ENCODE data around the gene RRP36.
A peak's percentile ranks its signal among the peaks of the same experiment; 100 is the strongest.
"Not testable (repeated sequence)": the region's sequence is repeated elsewhere in the genome, so short reads cannot be mapped to it uniquely, and the experiment has no call there.

The RRP36 gene, protein sequence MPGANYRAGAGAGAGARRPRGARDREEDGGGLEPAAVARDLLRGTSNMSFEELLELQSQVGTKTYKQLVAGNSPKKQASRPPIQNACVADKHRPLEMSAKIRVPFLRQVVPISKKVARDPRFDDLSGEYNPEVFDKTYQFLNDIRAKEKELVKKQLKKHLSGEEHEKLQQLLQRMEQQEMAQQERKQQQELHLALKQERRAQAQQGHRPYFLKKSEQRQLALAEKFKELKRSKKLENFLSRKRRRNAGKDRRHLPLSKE

DNA sequence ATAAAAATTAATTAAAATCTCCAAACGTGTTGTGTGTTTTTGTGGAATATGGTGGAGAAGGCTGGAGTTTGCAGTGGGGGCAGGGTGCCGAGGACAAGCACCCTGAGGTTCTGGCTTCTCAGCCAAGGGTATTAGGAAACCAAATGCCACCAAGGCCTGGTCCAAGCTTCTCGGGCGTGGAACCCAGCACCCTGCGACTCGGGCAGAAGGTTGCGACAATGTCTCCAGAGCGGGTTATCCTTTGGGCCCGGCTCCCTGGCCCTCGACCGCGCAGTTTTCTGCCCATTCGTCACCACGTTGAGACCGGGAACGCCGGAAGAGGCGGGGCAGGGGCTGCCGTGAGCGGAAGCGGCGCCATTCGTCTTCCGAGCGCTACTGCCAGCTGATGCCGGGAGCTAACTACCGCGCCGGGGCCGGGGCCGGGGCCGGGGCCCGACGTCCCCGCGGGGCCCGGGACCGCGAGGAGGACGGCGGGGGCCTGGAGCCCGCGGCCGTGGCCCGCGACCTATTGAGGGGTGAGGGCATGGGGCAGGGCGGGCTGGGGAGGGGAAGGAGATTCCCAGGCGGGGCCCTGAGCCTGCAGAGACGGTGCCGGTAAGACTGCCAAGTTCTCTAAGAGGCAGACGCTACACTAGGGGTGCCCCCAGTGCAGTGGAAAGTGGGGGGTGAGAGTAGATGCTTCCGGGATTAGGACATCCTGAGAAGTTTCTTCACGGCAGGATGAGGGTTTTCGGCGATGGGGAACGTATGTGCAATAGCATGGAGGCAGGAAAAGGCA lies at the start of gene RRP36:
TSS of gene RRP36 (plus strand) at position 354 of the 778 bp plus-strand sequence. CDS start at position 386, 32 bp downstream.
- DNase-seq (ENCODE audit: low read depth in 2 of 2), result peak; percentile 29 to 54

DNA sequence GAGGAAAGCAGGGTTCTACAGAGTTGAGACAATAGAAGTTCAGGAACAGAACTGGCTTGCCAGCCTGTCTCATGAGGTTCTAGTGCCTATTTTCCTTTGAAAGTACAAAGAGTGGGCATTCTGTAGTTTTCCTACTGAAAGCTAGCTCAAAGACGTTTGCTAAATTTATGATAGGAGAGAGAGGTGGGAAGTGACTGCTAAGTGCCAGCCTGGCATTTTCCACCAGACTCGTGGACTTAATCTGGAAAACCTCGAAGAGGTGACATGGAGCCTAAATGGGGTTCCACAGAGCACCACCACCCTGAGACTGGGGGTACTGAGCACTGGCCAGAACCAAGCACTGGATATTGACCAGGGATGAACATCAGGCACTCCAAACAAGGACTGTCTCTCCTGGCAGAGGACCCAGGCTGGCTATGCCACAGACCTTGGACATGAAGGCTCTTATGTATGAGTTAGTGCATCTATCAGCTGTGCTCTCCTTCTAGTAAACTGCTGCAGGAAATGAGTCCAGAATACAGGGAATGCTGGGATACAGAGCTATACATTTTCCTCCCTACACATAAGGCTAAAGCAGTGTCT lies 49.6 kb upstream of the RRP36 start:
- no peak for DNase-seq (ENCODE audit: low read depth in 2 of 2)

DNA sequence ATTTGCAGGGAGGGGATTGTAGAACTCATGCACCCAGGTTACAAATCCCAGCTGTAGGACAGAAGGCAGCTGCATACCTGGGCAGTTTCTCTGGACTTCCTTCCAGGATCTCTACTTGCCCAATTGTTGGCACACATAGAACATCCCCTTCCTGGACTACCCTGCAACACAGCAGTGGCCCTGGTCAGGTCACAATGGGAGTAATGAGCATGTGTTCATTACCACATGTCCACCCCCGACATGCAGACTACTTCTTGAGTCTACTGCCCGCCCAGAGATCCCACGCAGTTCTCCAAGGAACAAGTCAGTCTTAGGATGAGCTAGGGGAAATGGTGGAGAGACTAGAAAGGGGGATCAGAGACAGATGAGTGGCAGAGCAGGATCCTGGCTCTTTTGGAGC lies 47.5 kb upstream of the RRP36 start:
- no peak for DNase-seq (ENCODE audit: low read depth in 2 of 2)

DNA sequence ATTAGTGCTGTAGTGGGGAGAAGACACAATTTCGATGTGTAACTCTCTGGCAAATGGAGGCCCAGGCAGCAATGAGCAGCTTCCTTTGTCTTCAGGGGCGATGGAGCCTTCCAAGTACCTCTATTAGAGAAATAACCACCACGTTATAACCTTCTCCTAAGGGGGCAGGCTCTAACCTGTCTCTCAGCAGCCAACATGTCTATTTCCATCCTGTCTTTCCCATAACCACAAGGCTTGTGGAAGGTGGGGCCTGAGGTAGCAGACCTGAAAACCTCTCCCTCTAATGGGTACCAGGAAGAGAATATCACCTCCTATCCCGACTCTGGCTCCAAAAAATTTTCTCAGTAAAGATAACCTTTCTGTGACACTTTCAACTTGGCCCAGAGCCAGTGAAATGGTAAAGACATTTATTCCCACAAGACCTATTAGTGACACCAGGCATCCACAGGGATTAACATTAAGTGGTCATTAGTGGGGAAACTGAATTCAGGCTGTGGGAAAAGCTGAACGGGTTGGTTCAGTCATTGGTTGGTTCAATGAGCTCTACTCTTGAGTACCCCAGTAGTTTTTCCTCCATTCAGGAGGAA lies 46.4 kb upstream of the RRP36 start:
- no peak for DNase-seq (ENCODE audit: low read depth in 2 of 2)

DNA sequence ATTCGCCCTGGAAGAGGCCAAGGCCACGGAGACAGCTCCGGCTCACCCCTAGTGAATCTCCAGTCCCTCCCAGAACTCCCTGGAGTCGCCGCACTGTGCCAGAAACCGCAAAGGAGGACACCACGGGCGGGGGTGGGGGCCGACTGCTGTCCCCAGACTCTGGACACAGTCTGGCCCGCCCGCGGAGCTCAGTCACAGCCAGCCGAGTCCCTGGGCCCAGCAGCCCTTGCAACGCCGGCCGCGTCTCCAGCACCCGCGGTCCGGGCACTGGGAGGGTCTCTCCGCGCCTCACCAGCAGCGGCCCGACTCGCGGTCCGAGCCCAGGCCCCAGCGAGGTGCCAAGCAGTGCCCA lies 43.0 kb upstream of the RRP36 start:
- DNase-seq (ENCODE audit: low read depth in 2 of 2), result no peak

DNA sequence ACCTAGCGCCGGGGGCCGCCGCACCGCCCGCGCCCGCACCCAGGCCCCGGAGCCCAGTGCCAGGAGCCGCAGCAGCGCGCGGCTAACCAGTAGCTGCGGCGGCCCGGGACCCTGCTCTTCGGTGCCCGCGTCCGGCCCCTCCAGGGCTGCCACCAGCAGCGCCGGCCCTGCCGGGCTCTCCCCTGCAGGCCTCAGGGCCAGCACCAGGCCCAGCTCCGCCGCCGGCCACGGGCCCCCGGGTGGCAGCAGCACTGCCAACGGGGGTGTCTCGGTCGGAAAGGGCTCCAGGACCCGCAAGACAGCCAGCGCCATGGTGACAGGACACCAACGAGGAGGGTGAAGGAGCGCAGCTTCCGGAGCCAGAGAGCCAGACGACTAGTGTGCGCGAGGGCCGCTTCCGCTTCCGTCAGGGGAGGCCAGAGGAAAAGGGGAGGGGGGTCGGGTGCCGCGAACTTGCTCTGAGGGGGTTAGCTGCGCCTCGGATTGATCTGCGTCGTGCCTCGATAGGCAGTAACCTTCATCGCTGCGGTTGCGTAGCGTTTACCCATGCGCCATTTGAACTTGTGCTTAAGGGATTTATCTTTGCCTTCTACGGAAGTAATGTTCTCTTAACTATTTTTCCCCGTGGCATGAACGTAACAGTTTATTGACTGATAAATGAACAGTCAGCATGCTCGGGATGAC lies 42.4 kb upstream of the RRP36 start, which contains the start of gene PEX6:
TSS of gene PEX6 (minus strand) at position 343 of the 684 bp plus-strand sequence. CDS start at position 312, 31 bp downstream.
- DNase-seq (ENCODE audit: low read depth in 2 of 2), result peak; percentile 62 to 76

DNA sequence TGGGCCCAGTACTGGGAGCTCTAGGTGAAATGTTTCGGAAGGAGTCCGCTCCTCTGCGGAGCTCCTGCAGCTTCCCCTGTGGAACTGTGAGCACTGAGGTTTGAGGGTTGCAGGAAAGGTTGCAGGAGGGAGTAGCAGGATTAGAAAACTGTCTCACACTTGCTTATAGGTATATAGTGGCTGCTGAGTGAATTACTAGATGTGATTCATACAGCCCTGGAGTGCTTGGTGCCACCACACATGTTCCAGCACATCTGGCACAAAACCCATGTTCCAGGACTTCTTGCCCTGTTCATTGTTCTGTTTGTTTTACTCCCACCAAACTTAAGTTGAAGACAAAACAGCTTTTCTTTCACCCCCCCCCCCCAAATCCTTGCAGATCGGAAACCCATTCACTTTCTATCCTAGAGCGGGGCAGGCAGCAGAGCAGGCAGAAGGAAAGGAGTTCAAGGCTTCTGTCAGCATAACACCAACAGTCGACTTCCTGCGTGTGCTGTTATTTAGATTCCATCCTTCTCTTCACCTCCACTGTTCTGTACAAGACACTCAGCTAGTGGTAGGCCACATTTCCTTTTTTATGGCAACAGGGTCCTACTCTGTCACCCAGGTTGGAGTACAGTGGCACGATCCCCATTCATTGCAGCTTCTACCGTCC lies 41.8 kb upstream of the RRP36 start:
- no peak for DNase-seq (ENCODE audit: low read depth in 2 of 2)

DNA sequence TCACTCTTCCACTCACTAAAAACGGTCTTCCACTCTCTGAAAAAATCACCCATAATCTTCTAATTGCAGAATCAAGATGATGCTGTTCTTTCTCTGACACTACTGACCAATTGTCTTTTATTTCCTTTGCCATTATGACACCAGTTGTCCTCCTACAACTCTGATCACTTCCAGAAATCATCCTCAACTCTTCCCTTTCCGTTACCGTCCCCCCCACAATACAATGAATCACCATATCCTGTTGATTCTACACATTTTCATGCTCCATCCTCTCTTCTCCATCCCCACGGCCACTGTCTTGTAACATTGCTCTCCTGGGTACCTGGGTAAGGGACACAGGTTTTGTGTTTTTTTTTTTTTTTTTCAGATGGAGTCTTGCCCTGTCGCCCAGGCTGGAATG lies 39.6 kb upstream of the RRP36 start:
- no peak for DNase-seq (ENCODE audit: low read depth in 2 of 2)

DNA sequence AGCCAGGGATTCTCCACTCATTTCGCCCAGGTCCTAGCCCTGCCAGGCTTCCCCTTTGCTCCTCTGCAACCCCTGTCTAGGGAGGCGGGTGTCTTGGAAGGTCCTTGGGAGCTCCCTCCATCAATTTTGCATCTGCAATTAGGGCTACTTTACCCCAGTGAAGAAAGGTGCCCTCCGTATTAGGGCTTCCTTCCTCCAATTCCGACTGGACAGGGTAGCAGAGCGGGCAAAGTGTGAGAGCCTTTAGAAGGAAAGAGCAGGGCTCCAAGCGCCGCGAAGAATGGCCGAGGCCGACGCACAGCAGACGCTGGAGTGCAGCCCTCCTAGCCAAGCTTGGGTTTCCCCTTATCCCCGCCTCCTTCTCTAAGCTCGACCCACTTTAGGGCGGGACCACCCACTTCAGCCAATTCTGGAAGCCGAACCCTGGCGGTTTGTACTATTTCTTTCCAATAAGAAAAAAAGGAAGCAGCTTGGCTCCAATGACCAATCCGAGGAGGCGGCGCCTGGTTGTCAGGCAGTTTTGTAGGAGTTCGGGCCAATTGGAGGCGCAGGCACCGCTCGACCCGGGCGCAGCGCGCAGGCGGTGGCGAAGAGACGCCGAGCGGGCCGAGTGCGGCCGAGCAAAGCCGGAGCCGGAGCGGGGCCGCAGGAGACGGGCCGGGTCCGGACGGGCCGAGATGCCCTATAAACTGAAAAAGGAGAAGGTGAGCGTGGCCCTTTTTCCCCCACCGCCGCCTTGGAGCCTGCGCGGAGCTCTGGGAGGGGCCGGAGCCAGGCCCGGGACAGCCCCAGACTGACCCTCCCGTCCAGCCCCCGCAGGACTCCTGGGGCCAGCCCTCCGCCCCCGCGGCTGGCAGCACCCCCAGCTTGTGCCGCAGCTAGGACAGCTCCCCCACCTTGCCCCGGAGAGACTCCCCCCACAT lies 37.2 kb upstream of the RRP36 start, which contains the start of gene PPP2R5D:
TSS of gene PPP2R5D (plus strand) at position 570 of the 923 bp plus-strand sequence. CDS start at position 678, 108 bp downstream.
- DNase-seq (ENCODE audit: low read depth in 2 of 2), result peak; percentile 89 to 91

DNA sequence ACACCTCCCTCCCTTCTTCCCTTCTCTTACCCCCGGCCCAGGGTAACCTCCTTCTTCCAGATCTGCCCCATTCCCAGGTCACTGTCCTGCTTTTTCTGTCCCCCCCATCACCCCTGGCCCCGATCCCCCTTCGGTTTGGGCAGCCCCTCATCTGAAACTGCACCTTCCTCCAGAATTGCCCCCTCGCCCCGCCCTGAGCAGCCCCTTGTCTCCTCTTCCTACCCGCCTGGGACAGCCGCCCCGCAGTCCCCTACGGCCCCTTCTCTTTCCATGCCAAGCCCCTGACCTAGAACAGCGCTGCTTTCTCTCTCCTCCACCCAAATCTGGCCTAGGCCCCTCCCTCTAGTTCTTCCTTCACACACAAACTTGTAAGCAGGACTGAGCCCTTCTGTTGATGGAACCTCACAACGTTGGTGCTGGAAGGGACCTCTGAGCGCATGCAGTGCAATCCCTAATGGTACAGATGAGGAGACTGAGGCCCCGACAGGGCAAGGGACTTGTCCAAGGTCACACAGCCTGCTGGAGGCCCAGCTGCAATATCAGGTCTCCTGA lies 36.4 kb upstream of the RRP36 start:
- DNase-seq (ENCODE audit: low read depth in 2 of 2), result no peak

DNA sequence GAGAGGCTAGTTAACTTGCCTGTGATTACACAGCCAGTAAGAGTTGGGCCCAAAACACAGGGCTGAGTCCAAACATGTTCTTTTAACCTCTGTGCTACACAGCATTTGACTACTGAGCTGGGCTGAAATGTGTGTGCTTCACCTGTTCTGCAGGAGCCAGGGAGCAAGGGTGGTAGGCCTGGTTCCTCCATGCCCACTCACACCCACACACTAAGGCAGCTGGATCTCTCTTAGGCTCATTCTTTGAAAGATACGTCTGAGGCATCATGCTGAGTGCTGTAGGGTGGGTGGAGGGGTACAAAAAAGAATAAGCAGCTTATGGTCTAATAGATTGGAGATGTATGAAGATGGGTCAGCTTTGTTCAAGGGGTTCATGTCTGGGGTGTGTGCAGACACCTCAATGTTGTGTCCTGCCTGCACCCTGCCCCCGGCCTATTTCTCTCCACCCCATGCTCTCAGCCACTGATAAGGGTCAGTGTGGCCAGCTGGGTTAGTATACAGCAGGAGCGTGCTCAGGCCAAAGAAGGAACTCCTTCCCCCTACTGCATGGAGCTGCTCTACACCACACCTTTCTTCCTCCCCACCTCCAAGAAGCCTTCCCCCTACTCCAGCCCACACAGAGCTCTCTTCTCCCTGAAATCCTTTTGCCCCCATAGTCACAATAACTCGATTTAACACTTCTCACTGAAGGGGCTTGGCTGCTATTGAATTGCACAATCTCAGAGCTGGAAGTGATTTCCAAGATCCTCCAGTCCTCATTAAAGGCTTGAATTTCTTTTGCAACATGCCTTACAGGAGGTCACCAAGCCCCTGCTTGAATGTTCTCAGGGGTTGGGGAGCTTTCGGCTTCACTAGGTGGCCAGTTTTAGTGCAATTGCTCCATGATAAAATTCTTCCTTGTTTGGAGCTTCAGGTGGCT lies 33.6 kb upstream of the RRP36 start:
- DNase-seq (ENCODE audit: low read depth in 2 of 2), result no peak

DNA sequence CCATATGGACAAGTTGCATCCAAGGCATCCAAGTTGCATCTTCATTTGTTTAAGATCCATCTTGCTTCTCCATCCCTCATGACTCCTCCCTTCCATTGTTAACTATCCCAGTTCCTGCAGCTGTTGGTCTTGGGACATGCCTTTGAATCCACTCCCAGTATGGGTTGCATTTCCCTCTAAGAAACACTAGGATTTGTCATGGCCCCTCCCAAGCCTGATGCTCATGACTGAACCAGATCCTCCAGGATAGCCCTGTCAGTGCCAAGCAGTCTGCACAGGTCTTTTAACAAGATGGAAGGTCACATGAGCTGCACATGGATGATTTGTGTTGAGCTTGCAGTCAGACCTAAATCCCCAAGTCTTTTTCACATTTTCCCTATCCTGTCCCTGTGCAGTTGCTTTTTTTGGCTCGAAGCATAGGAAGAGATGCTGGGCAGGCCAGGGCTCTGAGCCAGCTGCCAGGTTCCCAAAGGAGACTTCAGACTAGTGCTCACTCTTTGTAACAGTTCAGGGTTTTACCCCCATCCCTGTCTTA lies 32.9 kb upstream of the RRP36 start:
- DNase-seq (ENCODE audit: low read depth in 2 of 2), result no peak

DNA sequence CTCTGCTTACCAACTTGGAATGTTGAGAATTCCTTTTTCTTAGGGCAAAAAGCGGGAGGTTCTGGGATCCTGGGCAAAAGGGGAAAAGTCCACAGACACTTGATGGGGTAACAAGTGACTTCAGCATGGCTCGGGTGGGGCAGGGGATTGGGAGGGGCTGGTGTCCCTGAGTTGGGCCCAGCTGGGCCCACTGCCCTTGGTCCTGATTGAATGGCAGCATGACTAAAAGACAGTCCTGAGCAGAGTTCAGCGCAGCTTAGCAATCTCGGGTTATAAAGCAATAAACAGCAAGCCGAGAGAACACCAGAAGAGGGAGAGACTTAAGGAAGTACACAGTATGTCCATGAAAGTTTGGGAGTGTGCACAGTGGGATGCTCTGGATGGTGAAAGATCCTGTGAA lies 31.5 kb upstream of the RRP36 start:
- DNase-seq (ENCODE audit: low read depth in 2 of 2), result no peak

DNA sequence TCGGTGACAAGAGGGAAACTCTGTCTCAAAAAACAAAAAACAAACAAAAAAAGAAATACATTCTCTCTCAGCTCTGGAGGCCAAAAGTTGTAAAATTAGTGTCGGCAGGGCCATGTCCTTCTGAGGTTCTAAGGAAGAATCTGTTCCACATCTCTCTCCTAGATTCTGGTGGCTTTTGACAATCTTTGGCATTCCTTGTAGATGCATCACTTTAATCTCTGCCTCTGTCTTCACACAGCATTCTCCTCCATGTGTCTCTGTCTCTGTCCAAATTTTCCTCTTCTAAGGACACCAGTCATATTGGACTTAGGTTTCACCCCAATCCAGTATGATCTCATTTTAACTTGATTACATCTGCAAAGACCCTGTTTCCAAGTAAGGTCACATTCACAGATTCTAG lies 28.0 kb upstream of the RRP36 start:
- DNase-seq (ENCODE audit: low read depth in 2 of 2), result no peak

DNA sequence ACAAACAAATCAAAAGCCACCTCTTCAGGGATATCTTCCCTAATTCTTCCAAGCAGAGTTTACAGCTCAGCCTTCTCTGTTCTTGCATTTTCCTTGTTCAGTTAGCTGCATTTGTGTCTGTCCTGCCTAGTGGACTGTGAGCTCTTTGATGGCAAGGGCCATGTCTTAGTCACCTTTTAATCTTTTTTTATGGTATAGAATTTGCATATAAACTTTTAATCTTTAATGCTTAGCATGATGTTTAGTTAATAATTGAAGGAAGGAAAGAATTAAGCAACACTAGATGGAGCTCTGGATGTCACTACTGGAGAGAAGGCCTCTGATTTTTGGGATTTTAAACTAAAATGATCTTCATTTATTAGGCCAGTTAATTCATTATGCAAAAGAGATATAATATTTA lies 24.9 kb upstream of the RRP36 start:
- DNase-seq (ENCODE audit: low read depth in 2 of 2), result no peak

DNA sequence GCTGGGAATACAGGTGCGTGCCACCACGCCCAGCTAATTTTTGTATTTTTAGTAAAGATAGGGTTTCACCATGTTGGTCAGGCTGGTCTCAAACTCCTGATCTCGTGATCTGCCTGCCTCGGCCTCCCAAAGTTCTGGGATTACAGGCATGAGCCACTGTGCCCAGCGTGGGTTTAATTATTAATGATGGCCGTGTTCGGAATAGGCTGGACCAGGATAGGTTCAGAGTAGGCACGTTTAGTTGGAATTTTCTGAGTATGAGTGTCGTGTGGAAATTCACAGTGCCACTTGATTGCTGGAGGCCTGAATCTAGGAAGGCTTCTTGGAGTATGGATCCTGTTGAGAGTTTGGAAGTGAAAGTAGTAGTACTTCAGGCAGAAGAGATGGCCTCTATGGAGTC lies 23.2 kb upstream of the RRP36 start:
- not testable (repeated sequence) for DNase-seq (ENCODE audit: low read depth in 2 of 2)

DNA sequence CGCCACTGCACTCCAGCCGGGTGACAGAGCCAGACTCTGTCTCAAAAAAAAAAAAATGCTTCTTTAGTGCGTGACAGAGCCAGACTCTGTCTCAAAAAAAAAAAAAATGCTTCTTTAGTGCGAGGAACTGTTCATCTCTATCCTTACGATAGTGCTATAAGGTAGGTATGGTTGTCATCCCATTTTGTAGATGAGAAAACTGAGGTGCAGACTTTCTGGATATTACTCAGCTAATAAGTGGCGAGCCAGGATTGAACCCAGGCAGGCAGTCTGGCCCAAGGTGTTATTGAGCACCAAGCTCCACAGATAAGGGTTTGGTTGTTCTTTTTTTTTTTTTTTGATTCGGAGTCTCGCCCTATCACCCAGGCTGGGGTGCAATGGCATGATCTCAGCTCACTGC lies 19.6 kb upstream of the RRP36 start:
- no peak for DNase-seq (ENCODE audit: low read depth in 2 of 2)

DNA sequence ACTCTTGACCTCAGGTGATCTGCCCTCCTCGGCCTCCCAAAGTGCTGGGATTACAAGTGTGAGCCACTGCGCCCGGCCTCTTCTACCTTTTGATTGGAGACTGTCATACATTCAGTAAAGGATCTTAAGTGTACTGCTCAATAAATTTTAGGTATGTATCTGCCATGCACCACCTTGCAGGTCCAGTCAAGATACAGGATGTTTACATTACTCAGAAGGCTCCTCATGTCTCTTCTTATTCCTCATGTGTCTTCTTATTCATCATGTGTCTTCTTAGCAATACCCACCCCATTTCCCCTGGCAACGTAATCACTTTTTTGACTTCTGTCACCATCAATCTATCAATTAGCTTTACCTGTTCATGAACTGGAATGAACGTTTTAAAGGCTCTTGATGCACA lies 15.6 kb upstream of the RRP36 start:
- no peak for DNase-seq (ENCODE audit: low read depth in 2 of 2)

DNA sequence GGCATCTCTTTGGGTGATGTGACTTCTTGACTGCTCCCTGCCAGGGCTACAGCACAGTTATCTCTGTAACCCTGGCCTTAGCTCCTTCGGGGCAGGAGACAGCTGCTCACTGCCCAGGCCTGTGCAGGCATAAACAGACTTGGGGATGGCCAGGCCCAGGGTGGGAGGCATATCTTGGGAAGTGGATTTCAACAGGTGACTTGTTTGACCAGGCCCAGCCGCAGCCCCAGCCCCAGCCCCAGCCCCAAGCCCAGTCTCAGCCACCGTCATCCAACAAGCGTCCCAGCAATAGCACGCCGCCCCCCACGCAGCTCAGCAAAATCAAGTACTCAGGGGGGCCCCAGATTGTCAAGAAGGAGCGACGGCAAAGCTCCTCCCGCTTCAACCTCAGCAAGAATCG lies 15.2 kb upstream of the RRP36 start:
- DNase-seq (ENCODE audit: low read depth in 2 of 2), result no peak

All from stimulated activated CD4-positive, alpha-beta T cell treated with anti-CD3 and anti-CD28 coated beads, Interleukin-1b, Interleukin-23, amount 100 ng/mL, for 1 hour (primary cell).